ENCODE measurements around the gene HORMAD1.

GRCh38 chr1:150724336-150724735 is 3.6 kb upstream of the HORMAD1 start:
- TF ChIP-seq, protein P1, sequence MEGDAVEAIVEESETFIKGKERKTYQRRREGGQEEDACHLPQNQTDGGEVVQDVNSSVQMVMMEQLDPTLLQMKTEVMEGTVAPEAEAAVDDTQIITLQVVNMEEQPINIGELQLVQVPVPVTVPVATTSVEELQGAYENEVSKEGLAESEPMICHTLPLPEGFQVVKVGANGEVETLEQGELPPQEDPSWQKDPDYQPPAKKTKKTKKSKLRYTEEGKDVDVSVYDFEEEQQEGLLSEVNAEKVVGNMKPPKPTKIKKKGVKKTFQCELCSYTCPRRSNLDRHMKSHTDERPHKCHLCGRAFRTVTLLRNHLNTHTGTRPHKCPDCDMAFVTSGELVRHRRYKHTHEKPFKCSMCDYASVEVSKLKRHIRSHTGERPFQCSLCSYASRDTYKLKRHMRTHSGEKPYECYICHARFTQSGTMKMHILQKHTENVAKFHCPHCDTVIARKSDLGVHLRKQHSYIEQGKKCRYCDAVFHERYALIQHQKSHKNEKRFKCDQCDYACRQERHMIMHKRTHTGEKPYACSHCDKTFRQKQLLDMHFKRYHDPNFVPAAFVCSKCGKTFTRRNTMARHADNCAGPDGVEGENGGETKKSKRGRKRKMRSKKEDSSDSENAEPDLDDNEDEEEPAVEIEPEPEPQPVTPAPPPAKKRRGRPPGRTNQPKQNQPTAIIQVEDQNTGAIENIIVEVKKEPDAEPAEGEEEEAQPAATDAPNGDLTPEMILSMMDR (IDR thresholded peaks at IDR 0.05; ENCODE audit: insufficient read depth, low read depth, low read length) = no peak
- no peak for TF ChIP-seq EZH2 (IDR thresholded peaks at IDR 0.05; ENCODE audit: insufficient read depth, low read length)
